ENCODE data around the gene DEFB114.

Gene DEFB114

GRCh38 chr6:49979584-49979983 is 15.6 kb upstream of the DEFB114 start:
- DNase-seq (ENCODE audit: low read depth, low spot score) = no peak
- Histone ChIP-seq H3K36me3 (ENCODE audit: insufficient read depth, low read length) (no peaks in the 10 kb centered on the region), H3K9ac (ENCODE audit: insufficient read length) (no peak overlapping the region), H3K9me3 (ENCODE audit: low read depth, low read length) (peaks cover 4% of the 10 kb centered on the region; the same call in 1 of the 2 replicates), H3K4me3 (no peak overlapping the region), H3K27ac (no peak overlapping the region)
- TF ChIP-seq POLR2AphosphoS5 (IDR thresholded peaks at IDR 0.05; ENCODE audit: borderline replicate concordance, low read depth, low read length) = no peak
- TF ChIP-seq FOXP2 (optimal IDR thresholded peaks at IDR 0.05; ENCODE audit: control extremely low read depth, extremely low read length, insufficient read depth) = no peak
- TF ChIP-seq EZH2 (IDR thresholded peaks at IDR 0.05) = no peak

- DNase-seq (ENCODE audit: low read depth, low spot score) = no peak
- peaks cover 4% of the 10 kb centered on the region; the same call in 1 of the 2 replicates for H3K9me3 ChIP-seq (ENCODE audit: low read depth, low read length)
- H3K27ac ChIP-seq = no peak overlapping the region
- H3K9ac ChIP-seq (ENCODE audit: insufficient read length) = no peak overlapping the region
- TF ChIP-seq POLR2AphosphoS5 (IDR thresholded peaks at IDR 0.05; ENCODE audit: borderline replicate concordance, low read depth, low read length) (no peak), EZH2 (IDR thresholded peaks at IDR 0.05) (no peak), FOXP2 (optimal IDR thresholded peaks at IDR 0.05; ENCODE audit: control extremely low read depth, extremely low read length, insufficient read depth) (no peak)
- H3K36me3 ChIP-seq (ENCODE audit: insufficient read depth, low read length) = no peaks in the 10 kb centered on the region
- H3K4me3 ChIP-seq = 0 out of 2 replicates have a peak overlapping the region, but pooled peaks have one; percentile 2
Measured at GRCh38 chr6:49978332-49979226, 14.6 kb upstream of the DEFB114 start.

GRCh38 chr6:49969605-49970004 is 5.6 kb upstream of the DEFB114 start, which contains the start of gene DEFB113:
Gene DEFB113, minus strand, starts transcription at chr6:49969625. Its CDS starts 0 bp downstream, at chr6:49969625.
- no peaks in the 10 kb centered on the region for H3K36me3 ChIP-seq (ENCODE audit: insufficient read depth, low read length)
- H3K27ac ChIP-seq = peak within 1 kb of the TSS; percentile 87
- H3K4me3 ChIP-seq = peak within 1 kb of the TSS; percentile 56
- TF ChIP-seq FOXP2 (optimal IDR thresholded peaks at IDR 0.05; ENCODE audit: control extremely low read depth, extremely low read length, insufficient read depth) = peak; percentile 51
- TF ChIP-seq EZH2 (IDR thresholded peaks at IDR 0.05) = no peak
- no peak for TF ChIP-seq POLR2AphosphoS5 (IDR thresholded peaks at IDR 0.05; ENCODE audit: borderline replicate concordance, low read depth, low read length)
- H3K9me3 ChIP-seq (ENCODE audit: low read depth, low read length) = no peaks in the 10 kb centered on the region
- peak within 1 kb of the TSS; percentile 34 for H3K9ac ChIP-seq (ENCODE audit: insufficient read length)
- peak; percentile 34 for DNase-seq (ENCODE audit: low read depth, low spot score)

GRCh38 chr6:49966823-49967222 is 2.9 kb upstream of the DEFB114 start:
- no peaks in the 10 kb centered on the region; the same call in 1 of the 2 replicates for H3K9me3 ChIP-seq (ENCODE audit: low read depth, low read length)
- H3K9ac ChIP-seq (ENCODE audit: insufficient read length) = peak overlapping the region; percentile 49
- H3K27ac ChIP-seq = peak overlapping the region; percentile 98
- TF ChIP-seq POLR2AphosphoS5 (IDR thresholded peaks at IDR 0.05; ENCODE audit: borderline replicate concordance, low read depth, low read length) (peak; percentile 25; the same call in 1 of the 2 replicates), EZH2 (IDR thresholded peaks at IDR 0.05) (no peak)
- DNase-seq (ENCODE audit: low read depth, low spot score) = peak; percentile 63
- peak overlapping the region; percentile 63 for H3K4me3 ChIP-seq
- no peaks in the 10 kb centered on the region; the same call in 1 of the 2 replicates for H3K36me3 ChIP-seq (ENCODE audit: insufficient read depth, low read length)

- no peak for TF ChIP-seq EZH2 (IDR thresholded peaks at IDR 0.05)
- no peak for TF ChIP-seq POLR2AphosphoS5 (IDR thresholded peaks at IDR 0.05; ENCODE audit: borderline replicate concordance, low read depth, low read length)
- no peak for TF ChIP-seq FOXP2 (optimal IDR thresholded peaks at IDR 0.05; ENCODE audit: control extremely low read depth, extremely low read length, insufficient read depth)
- peak; percentile 63 for DNase-seq (ENCODE audit: low read depth, low spot score)
- H3K4me3 ChIP-seq = peak overlapping the region; percentile 63
- peak overlapping the region; percentile 98 for H3K27ac ChIP-seq
- peak overlapping the region; percentile 49 for H3K9ac ChIP-seq (ENCODE audit: insufficient read length)
- no peaks in the 10 kb centered on the region; the same call in 1 of the 2 replicates for H3K36me3 ChIP-seq (ENCODE audit: insufficient read depth, low read length)
- no peaks in the 10 kb centered on the region; the same call in 1 of the 2 replicates for H3K9me3 ChIP-seq (ENCODE audit: low read depth, low read length)
Measured at GRCh38 chr6:49966334-49966733, 2.4 kb upstream of the DEFB114 start.

- Histone ChIP-seq H3K9ac (ENCODE audit: insufficient read length) (no peak overlapping the region), H3K27ac (no peak overlapping the region), H3K9me3 (ENCODE audit: low read depth, low read length) (no peaks in the 10 kb centered on the region; the same call in 1 of the 2 replicates), H3K4me3 (no peak overlapping the region), H3K36me3 (ENCODE audit: insufficient read depth, low read length) (no peaks in the 10 kb centered on the region; the same call in 1 of the 2 replicates)
- TF ChIP-seq FOXP2 (optimal IDR thresholded peaks at IDR 0.05; ENCODE audit: control extremely low read depth, extremely low read length, insufficient read depth) = no peak
- no peak for TF ChIP-seq EZH2 (IDR thresholded peaks at IDR 0.05)
- TF ChIP-seq POLR2AphosphoS5 (IDR thresholded peaks at IDR 0.05; ENCODE audit: borderline replicate concordance, low read depth, low read length) = no peak
- DNase-seq (ENCODE audit: low read depth, low spot score) = no peak
Measured at GRCh38 chr6:49958180-49958579, 5.8 kb downstream of the DEFB114 start.

GRCh38 chr6:49955847-49956246 is 8.1 kb downstream of the DEFB114 start:
- H3K9ac ChIP-seq (ENCODE audit: insufficient read length) = no peak overlapping the region
- H3K27ac ChIP-seq = no peak overlapping the region
- H3K9me3 ChIP-seq (ENCODE audit: low read depth, low read length) = no peaks in the 10 kb centered on the region; the same call in 1 of the 2 replicates
- H3K36me3 ChIP-seq (ENCODE audit: insufficient read depth, low read length) = no peaks in the 10 kb centered on the region
- no peak for TF ChIP-seq FOXP2 (optimal IDR thresholded peaks at IDR 0.05; ENCODE audit: control extremely low read depth, extremely low read length, insufficient read depth)
- TF ChIP-seq POLR2AphosphoS5 (IDR thresholded peaks at IDR 0.05; ENCODE audit: borderline replicate concordance, low read depth, low read length) = no peak
- TF ChIP-seq EZH2 (IDR thresholded peaks at IDR 0.05) = no peak
- no peak for DNase-seq (ENCODE audit: low read depth, low spot score)
- H3K4me3 ChIP-seq = no peak overlapping the region

GRCh38 chr6:49951926-49952325 is 12.0 kb downstream of the DEFB114 start:
- no peaks in the 10 kb centered on the region for H3K9me3 ChIP-seq (ENCODE audit: low read depth, low read length)
- H3K4me3 ChIP-seq = no peak overlapping the region
- H3K27ac ChIP-seq = no peak overlapping the region
- no peak overlapping the region for H3K9ac ChIP-seq (ENCODE audit: insufficient read length)
- no peak for TF ChIP-seq POLR2AphosphoS5 (IDR thresholded peaks at IDR 0.05; ENCODE audit: borderline replicate concordance, low read depth, low read length)
- no peak for TF ChIP-seq FOXP2 (optimal IDR thresholded peaks at IDR 0.05; ENCODE audit: control extremely low read depth, extremely low read length, insufficient read depth)
- TF ChIP-seq EZH2 (IDR thresholded peaks at IDR 0.05) = no peak
- no peaks in the 10 kb centered on the region for H3K36me3 ChIP-seq (ENCODE audit: insufficient read depth, low read length)
- DNase-seq (ENCODE audit: low read depth, low spot score) = no peak
